Measurements from ENCODE around the gene RBFOX2. TPM values are rescaled to one million over a fixed set of nuclear protein-coding genes. Genes with fewer than 3 reads are reported as not detected.

The RBFOX2 gene
- total and polyA plus RNA-seq, 10 of the 15 experiments (the other 5 are each of a cell fraction or from before 2014, with no cell fraction given): 0.01 to 2.7 (median 0.17) TPM; not detected in 4

DNA sequence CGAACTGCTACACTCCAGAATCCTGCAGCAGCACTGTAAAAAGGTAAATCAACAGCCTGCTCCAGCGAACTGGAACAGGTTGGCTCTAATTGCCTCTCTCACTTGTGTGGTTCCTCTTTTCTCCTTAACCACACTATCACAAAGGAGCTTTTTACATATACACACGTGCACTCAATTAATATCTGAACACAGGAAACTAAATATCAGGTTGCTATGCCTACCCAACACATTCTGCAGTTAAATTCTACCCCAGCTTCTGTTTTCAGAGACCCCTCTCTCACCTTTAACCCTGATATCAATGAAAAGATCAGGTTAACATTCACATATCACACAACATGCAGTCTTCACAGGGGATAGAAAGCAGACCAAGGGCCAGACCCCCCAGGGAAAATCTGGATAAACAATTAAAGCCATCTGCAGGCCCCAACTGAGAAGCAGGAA is 11.0 kb downstream of the RBFOX2 start (continued):
- TF ChIP-seq, protein P1, sequence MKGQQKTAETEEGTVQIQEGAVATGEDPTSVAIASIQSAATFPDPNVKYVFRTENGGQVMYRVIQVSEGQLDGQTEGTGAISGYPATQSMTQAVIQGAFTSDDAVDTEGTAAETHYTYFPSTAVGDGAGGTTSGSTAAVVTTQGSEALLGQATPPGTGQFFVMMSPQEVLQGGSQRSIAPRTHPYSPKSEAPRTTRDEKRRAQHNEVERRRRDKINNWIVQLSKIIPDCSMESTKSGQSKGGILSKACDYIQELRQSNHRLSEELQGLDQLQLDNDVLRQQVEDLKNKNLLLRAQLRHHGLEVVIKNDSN (IDR thresholded peaks at IDR 0.05; ENCODE audit: borderline replicate concordance, extremely low read length, insufficient read depth, low read depth, low read length): no peak
- no peak for TF ChIP-seq RCOR1 (conservative IDR thresholded peaks at IDR 0.05; ENCODE audit: low read depth, low read length)
- TF ChIP-seq, protein P2, sequence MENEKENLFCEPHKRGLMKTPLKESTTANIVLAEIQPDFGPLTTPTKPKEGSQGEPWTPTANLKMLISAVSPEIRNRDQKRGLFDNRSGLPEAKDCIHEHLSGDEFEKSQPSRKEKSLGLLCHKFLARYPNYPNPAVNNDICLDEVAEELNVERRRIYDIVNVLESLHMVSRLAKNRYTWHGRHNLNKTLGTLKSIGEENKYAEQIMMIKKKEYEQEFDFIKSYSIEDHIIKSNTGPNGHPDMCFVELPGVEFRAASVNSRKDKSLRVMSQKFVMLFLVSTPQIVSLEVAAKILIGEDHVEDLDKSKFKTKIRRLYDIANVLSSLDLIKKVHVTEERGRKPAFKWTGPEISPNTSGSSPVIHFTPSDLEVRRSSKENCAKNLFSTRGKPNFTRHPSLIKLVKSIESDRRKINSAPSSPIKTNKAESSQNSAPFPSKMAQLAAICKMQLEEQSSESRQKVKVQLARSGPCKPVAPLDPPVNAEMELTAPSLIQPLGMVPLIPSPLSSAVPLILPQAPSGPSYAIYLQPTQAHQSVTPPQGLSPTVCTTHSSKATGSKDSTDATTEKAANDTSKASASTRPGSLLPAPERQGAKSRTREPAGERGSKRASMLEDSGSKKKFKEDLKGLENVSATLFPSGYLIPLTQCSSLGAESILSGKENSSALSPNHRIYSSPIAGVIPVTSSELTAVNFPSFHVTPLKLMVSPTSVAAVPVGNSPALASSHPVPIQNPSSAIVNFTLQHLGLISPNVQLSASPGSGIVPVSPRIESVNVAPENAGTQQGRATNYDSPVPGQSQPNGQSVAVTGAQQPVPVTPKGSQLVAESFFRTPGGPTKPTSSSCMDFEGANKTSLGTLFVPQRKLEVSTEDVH (IDR thresholded peaks at IDR 0.05; ENCODE audit: low read depth, partially characterized antibody): no peak
- TF ChIP-seq, protein P3, sequence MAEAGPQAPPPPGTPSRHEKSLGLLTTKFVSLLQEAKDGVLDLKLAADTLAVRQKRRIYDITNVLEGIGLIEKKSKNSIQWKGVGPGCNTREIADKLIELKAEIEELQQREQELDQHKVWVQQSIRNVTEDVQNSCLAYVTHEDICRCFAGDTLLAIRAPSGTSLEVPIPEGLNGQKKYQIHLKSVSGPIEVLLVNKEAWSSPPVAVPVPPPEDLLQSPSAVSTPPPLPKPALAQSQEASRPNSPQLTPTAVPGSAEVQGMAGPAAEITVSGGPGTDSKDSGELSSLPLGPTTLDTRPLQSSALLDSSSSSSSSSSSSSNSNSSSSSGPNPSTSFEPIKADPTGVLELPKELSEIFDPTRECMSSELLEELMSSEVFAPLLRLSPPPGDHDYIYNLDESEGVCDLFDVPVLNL (IDR thresholded peaks at IDR 0.05; ENCODE audit: low read depth, low read length): no peak
- no peak for TF ChIP-seq NFIC (IDR thresholded peaks at IDR 0.05; ENCODE audit: low read depth, low read length)
- TF ChIP-seq HDAC6 (IDR thresholded peaks at IDR 0.05; ENCODE audit: unreplicated experiment): no peak
- no peak for TF ChIP-seq NFYB (IDR thresholded peaks at IDR 0.05; ENCODE audit: insufficient read depth, low read depth, low read length)
- TF ChIP-seq PAX5 (IDR thresholded peaks at IDR 0.05; ENCODE audit: borderline replicate concordance, low read depth, low read length): peak; percentile 96
- TF ChIP-seq NBN (IDR thresholded peaks at IDR 0.05): peak; percentile 70; the same call in 1 of the 2 replicates
- TF ChIP-seq CEBPB (IDR thresholded peaks at IDR 0.05; ENCODE audit: borderline replicate concordance in 1 of 2, low read depth in 2 of 2, low read length in 2 of 2): no peak
- no peak for TF ChIP-seq MTA3 (IDR thresholded peaks at IDR 0.05; ENCODE audit: borderline replicate concordance, low read length)
- peak; percentile 92 to 94 for TF ChIP-seq IKZF2 (IDR thresholded peaks at IDR 0.05)
- TF ChIP-seq BACH1 (IDR thresholded peaks at IDR 0.05; ENCODE audit: borderline replicate concordance): peak; percentile 83; the same call in 1 of the 2 replicates
- peak; percentile 91 for TF ChIP-seq NR2F1 (conservative IDR thresholded peaks at IDR 0.05)
- no peak for TF ChIP-seq SUPT20H (IDR thresholded peaks at IDR 0.05; ENCODE audit: borderline replicate concordance, control insufficient read depth, low read depth, low read length)
- no peak for TF ChIP-seq LARP7 (IDR thresholded peaks at IDR 0.05)
- peak; percentile 84 for TF ChIP-seq SPI1 (IDR thresholded peaks at IDR 0.05; ENCODE audit: borderline replicate concordance, insufficient read depth, low read depth, low read length)
- peak; percentile 49 for TF ChIP-seq NR2C1 (IDR thresholded peaks at IDR 0.05)
- no peak for TF ChIP-seq HDAC2 (IDR thresholded peaks at IDR 0.05)
- no peak for TF ChIP-seq KAT2A (conservative IDR thresholded peaks at IDR 0.05; ENCODE audit: control insufficient read depth, low read depth, low read length)
- peak; percentile 50; the same call in 1 of the 2 replicates for TF ChIP-seq RAD51 (IDR thresholded peaks at IDR 0.05)
- TF ChIP-seq, protein P4, sequence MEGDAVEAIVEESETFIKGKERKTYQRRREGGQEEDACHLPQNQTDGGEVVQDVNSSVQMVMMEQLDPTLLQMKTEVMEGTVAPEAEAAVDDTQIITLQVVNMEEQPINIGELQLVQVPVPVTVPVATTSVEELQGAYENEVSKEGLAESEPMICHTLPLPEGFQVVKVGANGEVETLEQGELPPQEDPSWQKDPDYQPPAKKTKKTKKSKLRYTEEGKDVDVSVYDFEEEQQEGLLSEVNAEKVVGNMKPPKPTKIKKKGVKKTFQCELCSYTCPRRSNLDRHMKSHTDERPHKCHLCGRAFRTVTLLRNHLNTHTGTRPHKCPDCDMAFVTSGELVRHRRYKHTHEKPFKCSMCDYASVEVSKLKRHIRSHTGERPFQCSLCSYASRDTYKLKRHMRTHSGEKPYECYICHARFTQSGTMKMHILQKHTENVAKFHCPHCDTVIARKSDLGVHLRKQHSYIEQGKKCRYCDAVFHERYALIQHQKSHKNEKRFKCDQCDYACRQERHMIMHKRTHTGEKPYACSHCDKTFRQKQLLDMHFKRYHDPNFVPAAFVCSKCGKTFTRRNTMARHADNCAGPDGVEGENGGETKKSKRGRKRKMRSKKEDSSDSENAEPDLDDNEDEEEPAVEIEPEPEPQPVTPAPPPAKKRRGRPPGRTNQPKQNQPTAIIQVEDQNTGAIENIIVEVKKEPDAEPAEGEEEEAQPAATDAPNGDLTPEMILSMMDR (IDR thresholded peaks at IDR 0.05 in 2 of 3, conservative IDR thresholded peaks at IDR 0.05 in 1 of 3; ENCODE audit: control insufficient read depth in 2 of 3, extremely low read depth in 1 of 3, insufficient read depth in 1 of 3, low read depth in 3 of 3, low read length in 3 of 3): no peak
- TF ChIP-seq, protein P5, sequence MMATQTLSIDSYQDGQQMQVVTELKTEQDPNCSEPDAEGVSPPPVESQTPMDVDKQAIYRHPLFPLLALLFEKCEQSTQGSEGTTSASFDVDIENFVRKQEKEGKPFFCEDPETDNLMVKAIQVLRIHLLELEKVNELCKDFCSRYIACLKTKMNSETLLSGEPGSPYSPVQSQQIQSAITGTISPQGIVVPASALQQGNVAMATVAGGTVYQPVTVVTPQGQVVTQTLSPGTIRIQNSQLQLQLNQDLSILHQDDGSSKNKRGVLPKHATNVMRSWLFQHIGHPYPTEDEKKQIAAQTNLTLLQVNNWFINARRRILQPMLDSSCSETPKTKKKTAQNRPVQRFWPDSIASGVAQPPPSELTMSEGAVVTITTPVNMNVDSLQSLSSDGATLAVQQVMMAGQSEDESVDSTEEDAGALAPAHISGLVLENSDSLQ (IDR thresholded peaks at IDR 0.05): no peak
- no peak for TF ChIP-seq ETV6 (conservative IDR thresholded peaks at IDR 0.05 in 1 of 2, IDR thresholded peaks at IDR 0.05 in 1 of 2; ENCODE audit: borderline replicate concordance in 1 of 2, low read depth in 1 of 2)

Measured in GM12878 (cell line).